Common myeloid progenitor, CD34-positive (primary cell): ENCODE results near the gene HARS1.
"Not testable (repeated sequence)": the region's sequence is repeated elsewhere in the genome, so short reads cannot be mapped to it uniquely, and the experiment has no call there.

Experiments
- CTCF ChIA-PET: fragments of 350-600 bp; sonication (Branson Sonifier 250); formaldehyde crosslinking; loops from one replicate; lab custom pipeline; 2021; ENCODE audit warnings: antibody characterized with exemption; lab: Charles Lee
- POLR2A ChIA-PET: fragments of 350-600 bp; sonication (Branson Sonifier 250); formaldehyde crosslinking; loops from one replicate; lab custom pipeline; 2021; ENCODE audit warnings: antibody characterized with exemption; lab: Charles Lee
- DNase-seq, 3 donors: peaks; one replicate each; pipeline versions ENCODE4 v3.0.0 to v3.0.0-alpha.2; 2013
- H3K27ac ChIP-seq, 2 experiments: 1 replicate in 1 of 2; 2 replicates in 1 of 2; pipeline ENCODE4 v1.7.0; 2013; ENCODE audit warnings: inconsistent platforms in 2 of 2, low read length in 2 of 2, mild to moderate bottlenecking in 2 of 2, low read depth in 1 of 2, moderate library complexity in 1 of 2; ENCODE audit not compliant: severe bottlenecking in 2 of 2, insufficient read depth in 1 of 2, poor library complexity in 1 of 2
- H3K27me3 ChIP-seq, 5 experiments: replicated peaks in 2 of 5; 1 replicate in 3 of 5; 2 replicates in 2 of 5; pipeline versions ENCODE4 v1.6.1 to v1.7.0; 2013; ENCODE audit warnings: low read length in 4 of 5, mild to moderate bottlenecking in 2 of 5, moderate library complexity in 2 of 5, inconsistent platforms in 1 of 5; ENCODE audit not compliant: insufficient read depth in 5 of 5, control insufficient read depth in 4 of 5
- H3K36me3 ChIP-seq, 4 experiments: 1 replicate in 2 of 4; 2 replicates in 2 of 4; pipeline versions ENCODE4 v1.6.1 to v1.7.0; 2013; ENCODE audit warnings: low read length in 3 of 4, control low read depth in 1 of 4, mild to moderate bottlenecking in 1 of 4; ENCODE audit not compliant: control insufficient read depth in 4 of 4, insufficient read depth in 4 of 4
- H3K4me1 ChIP-seq, 4 experiments: 1 replicate in 3 of 4; 2 replicates in 1 of 4; pipeline versions ENCODE4 v1.6.1 to v1.7.1; 2013; ENCODE audit warnings: low read length in 3 of 4, mild to moderate bottlenecking in 3 of 4, control low read depth in 1 of 4, inconsistent platforms in 1 of 4, moderate library complexity in 1 of 4; ENCODE audit not compliant: control insufficient read depth in 4 of 4, insufficient read depth in 4 of 4; ENCODE audit errors: control extremely low read depth in 1 of 4
- H3K4me3 ChIP-seq, 7 experiments: 1 replicate in 4 of 7; 2 replicates in 3 of 7; pipeline versions ENCODE4 v1.5.1 to v1.7.0; 2013; ENCODE audit warnings: mild to moderate bottlenecking in 7 of 7, low read length in 6 of 7, moderate library complexity in 6 of 7, inconsistent platforms in 2 of 7, low read depth in 2 of 7, control low read depth in 1 of 7; ENCODE audit not compliant: insufficient read depth in 4 of 7, control insufficient read depth in 1 of 7; ENCODE audit errors: extremely low read depth in 1 of 7
- H3K9me3 ChIP-seq, 5 experiments: 1 replicate in 4 of 5; 2 replicates in 1 of 5; pipeline versions ENCODE4 v1.6.1 to v1.7.1; 2013; ENCODE audit warnings: low read length in 4 of 5, mild to moderate bottlenecking in 2 of 5, inconsistent platforms in 1 of 5, low read depth in 1 of 5, moderate library complexity in 1 of 5; ENCODE audit not compliant: control insufficient read depth in 4 of 5, insufficient read depth in 2 of 5; ENCODE audit errors: control extremely low read depth in 1 of 5
- WGBS: methylation state at CpG from one replicate; pipeline ENCODE4 v1.1.5; 2013; ENCODE audit not compliant: insufficient coverage; 5-methylcytosine and 5-hydroxymethylcytosine counted together

Gene HARS1

DNA sequence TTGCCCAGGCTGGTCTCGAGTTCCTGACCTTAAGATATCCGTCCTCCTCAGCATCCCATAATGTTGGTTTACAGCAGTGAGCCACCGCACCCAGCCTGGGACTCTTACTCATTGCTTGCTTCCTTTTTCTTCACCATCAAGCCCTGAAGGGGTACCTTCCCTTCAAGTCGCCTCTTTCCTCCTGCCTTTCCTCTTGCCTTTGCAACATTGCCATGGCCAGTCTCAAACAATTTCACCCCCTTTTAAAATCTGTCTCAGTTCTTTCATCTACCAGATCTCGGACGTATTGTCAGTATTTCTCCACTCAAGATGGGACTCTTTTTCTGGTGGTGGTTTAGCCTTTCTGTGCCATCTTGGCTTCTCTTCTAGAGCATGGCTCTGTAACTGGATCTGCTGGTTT lies 29.6 kb upstream of the HARS1 start:
- H3K36me3 ChIP-seq, H3K9me3 ChIP-seq, POLR2A ChIA-PET, H3K27ac ChIP-seq, H3K4me3 ChIP-seq, DNase-seq, H3K4me1 ChIP-seq: not testable (repeated sequence)
- CTCF ChIA-PET: interaction anchor here (0.6 to 1.6 kb wide), 3 partner anchors 79 to 585 kb away, joined by 3 to 4 read pairs (median 3); no protein-coding TSS in a partner anchor
- WGBS: 38% methylated on average over 3 of the region's 6 CpGs
- peaks cover 0 to 10% (median 3%) of the 10 kb centered on the region in 5 experiments for H3K27me3 ChIP-seq

DNA sequence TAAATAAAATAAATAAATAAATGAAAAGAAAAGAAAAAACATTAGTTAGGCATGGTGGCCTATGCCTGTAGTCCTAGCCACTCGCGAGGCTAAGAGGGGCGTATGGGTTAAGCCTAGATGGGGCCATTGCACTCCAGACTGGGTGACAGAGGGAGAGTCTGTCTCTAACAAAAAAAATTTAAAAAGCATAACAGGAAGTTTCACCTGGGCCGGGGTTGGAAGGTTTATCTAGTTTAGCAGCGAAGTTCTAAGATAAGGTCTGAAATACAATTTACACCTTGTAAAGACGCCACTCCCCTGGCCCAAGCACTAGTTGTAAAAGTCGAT lies 27.1 kb upstream of the HARS1 start:
- ChIA-PET CTCF (no interaction called here), POLR2A (no interaction called here)
- no peak for DNase-seq
- Histone ChIP-seq H3K36me3 (no peaks in the 10 kb centered on the region), H3K27me3 (peaks cover 0 to 3% (median 0%) of the 10 kb centered on the region in 5 experiments), H3K27ac (peak overlapping the region in 1 of 2 experiments; percentile 54), H3K4me1 (no peaks in the 10 kb centered on the region), H3K9me3 (no peaks in the 10 kb centered on the region), H3K4me3 (no peak overlapping the region)
- 90% methylated on average over 2 of the region's 7 CpGs for WGBS

DNA sequence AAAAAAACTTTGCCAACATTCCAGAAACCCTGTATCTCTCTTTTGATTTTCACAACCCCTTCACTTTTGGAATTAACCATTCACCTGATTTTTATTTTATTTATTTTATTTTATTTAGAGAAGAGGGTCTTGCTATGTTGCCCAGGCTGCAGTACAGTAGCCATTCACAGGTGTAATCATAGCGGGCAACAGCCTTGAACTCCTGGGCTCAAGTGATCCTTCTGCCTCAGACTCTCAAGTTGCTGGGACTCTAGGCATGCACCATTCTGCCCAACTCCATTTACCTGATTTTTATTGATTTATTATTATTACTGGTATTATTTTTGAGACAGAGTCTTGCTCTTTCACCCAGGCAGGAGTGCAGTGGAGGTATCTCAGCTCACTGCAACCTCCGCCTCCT lies 25.1 kb upstream of the HARS1 start:
- H3K27me3 ChIP-seq, H3K36me3 ChIP-seq, H3K4me1 ChIP-seq, H3K9me3 ChIP-seq, H3K27ac ChIP-seq, DNase-seq, H3K4me3 ChIP-seq: not testable (repeated sequence)
- ChIA-PET POLR2A (interaction anchor here (0.6 kb wide), 1 partner anchor 694 kb away, joined by 3 read pairs; no protein-coding TSS in a partner anchor), CTCF (interaction anchor here (0.8 kb wide), 1 partner anchor 10 kb away, joined by 4 read pairs; no protein-coding TSS in a partner anchor)
- 100% methylated on average over 1 of the region's 2 CpGs for WGBS

DNA sequence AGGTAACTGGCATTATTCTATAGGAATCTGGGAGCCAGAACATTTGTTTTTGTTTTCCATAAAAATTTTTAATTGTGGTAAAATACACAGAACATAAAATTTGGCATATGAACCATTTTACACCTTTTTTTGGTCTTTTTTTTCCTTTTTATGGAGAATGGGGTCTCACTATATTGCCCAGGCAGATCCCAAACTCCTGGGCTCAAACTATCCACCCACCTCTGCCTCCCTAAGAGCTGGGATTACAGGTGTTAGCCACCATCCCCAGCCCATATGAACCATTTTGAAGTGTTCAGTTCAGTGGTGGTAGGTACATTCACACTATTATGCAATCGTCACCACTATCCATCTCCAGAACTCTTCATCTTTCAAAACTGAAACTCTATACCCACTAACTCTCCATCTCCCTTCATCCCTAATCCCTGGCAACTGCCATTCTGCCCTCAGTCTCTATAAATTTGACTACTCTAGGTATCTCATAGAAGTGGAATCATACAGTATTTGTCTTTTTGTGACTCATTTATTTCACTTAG lies 22.5 kb upstream of the HARS1 start:
- H3K4me3 ChIP-seq: no peak overlapping the region
- POLR2A ChIA-PET: no interaction called here
- no peaks in the 10 kb centered on the region for H3K27me3 ChIP-seq
- 75% methylated on average over 1 of the region's 1 CpG for WGBS
- no peak overlapping the region for H3K27ac ChIP-seq
- peaks cover 0 to 5% (median 2%) of the 10 kb centered on the region in 4 experiments for H3K4me1 ChIP-seq
- H3K9me3 ChIP-seq: no peaks in the 10 kb centered on the region
- no peaks in the 10 kb centered on the region for H3K36me3 ChIP-seq
- no peak for DNase-seq
- CTCF ChIA-PET: interaction anchor here (0.7 kb wide), 1 partner anchor 590 kb away, joined by 3 read pairs; no protein-coding TSS in a partner anchor

DNA sequence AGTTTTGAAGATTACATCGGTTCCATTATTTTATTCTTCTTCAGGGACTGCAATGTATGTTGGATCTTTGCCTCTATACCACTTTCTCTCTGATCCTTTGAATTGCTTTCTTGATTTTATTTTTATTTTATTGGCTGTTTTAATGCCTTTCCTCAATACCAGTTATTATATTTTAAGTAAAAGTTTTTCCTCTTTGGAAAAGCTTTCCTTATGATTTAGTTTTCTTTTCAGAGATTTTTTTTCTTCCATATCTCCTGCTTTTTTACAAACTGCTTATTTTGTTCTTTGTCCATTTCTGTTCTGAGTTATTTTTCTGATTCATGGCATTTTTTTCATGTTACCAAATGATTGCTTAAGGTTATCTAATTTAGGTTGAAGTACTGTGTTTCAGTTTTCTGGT lies 20.6 kb upstream of the HARS1 start:
- no peak for DNase-seq
- Histone ChIP-seq H3K4me3 (peak overlapping the region in 3 of 7 experiments; percentile 75 to 99 (median 88)), H3K27ac (peak overlapping the region in 1 of 2 experiments; percentile 99), H3K27me3 (no peaks in the 10 kb centered on the region), H3K36me3 (peaks cover 0 to 7% (median 6%) of the 10 kb centered on the region in 4 experiments), H3K4me1 (peaks cover 0 to 5% (median 2%) of the 10 kb centered on the region in 4 experiments), H3K9me3 (no peaks in the 10 kb centered on the region)
- POLR2A ChIA-PET: interaction anchor here (1.2 kb wide), 1 partner anchor 64 kb away, joined by 8 read pairs; the partner anchor contains the start of genes IK and NDUFA2
- WGBS: no CpG with 5 or more reads among the region's 1 CpG
- CTCF ChIA-PET: interaction anchor here (1.1 kb wide), 1 partner anchor 65 kb away, joined by 3 read pairs; no protein-coding TSS in a partner anchor

DNA sequence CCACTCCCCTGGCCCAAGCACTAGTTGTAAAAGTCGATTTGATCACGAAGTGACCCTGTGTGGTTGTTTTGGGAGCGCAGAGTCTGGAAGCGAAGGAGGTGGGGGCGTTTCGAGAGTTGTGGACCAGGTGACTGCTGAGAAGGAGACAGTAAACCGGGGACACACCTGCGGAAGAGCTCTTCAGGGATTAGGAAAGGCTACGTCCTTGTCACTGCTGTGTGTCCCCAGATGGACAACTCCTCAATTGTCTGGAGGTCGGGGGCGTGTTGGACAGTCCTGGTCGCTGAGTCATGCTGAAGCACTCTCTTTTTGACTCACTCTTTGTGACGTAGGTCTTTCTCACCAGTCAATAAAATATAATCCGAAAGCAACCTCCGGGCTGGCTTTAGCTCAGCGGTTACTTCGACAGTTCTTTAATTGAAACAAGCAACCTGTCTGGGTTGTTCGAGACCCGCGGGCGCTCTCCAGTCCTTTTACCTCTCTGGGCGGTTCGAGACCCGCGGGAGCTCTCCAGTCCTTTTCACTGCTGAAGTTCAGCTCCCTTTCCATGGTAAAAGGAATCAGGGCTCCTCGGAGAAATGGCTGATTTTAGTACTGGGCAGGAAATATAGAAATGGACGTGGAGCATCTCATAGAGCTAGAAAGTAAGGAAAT lies 19.9 kb upstream of the HARS1 start:
- 0% methylated on average over 22 of the region's 27 CpGs for WGBS
- Histone ChIP-seq H3K36me3 (peaks cover 3 to 13% (median 9%) of the 10 kb centered on the region in 4 experiments), H3K4me1 (peaks cover 0 to 5% (median 2%) of the 10 kb centered on the region in 4 experiments), H3K4me3 (peak overlapping the region; percentile 75 to 99 (median 93)), H3K27me3 (no peaks in the 10 kb centered on the region), H3K9me3 (no peaks in the 10 kb centered on the region), H3K27ac (peak overlapping the region; percentile 99)
- POLR2A ChIA-PET: interaction anchor here (0.5 to 1.6 kb wide), 5 partner anchors 11 to 548 kb away, joined by 3 to 8 read pairs (median 3); partner anchors contain the start of genes HARS2, IK, NDUFA2 and ZMAT2
- peak; percentile 97 to 98 (median 97) for DNase-seq
- CTCF ChIA-PET: interaction anchor here (1.0 to 1.9 kb wide), 6 partner anchors 8 to 170 kb away, joined by 3 to 16 read pairs (median 4); no protein-coding TSS in a partner anchor

DNA sequence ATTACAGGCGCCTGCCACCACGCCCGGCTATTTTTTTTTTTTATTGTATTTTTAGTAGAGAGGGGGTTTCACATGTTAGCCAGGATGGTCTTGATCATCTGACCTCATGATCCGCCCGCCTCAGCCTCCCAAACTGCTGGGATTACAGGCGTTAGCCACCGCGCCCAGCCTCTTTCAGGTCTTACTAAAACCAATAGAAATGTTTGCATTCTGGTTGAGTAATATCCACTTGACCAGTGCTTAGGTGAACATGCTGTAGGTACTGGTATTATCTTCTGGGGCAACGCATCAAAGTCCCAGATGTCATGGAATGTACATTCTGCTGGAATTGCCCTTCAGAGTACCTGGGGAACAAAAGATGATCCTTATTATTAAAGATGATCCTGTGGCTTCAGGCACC lies 17.6 kb upstream of the HARS1 start:
- WGBS: 96% methylated on average over 4 of the region's 9 CpGs
- POLR2A ChIA-PET, H3K27me3 ChIP-seq, H3K9me3 ChIP-seq, H3K4me1 ChIP-seq, H3K27ac ChIP-seq, H3K4me3 ChIP-seq, DNase-seq: not testable (repeated sequence)
- H3K36me3 ChIP-seq: peaks cover 17 to 34% (median 26%) of the 10 kb centered on the region in 4 experiments
- CTCF ChIA-PET: interaction anchor here (0.6 kb wide), 2 partner anchors 46 to 883 kb away, joined by 3 read pairs; no protein-coding TSS in a partner anchor
